Liver (tissue), 9 donors: ENCODE data around the gene PLCB2. TPM values are rescaled to one million over a fixed set of nuclear protein-coding genes. Genes with fewer than 3 reads are reported as not detected.

Experiments
- DNase-seq: peaks from one replicate; pipeline ENCODE4 v3.0.0-alpha.2; 2017; ENCODE audit warnings: low spot score
- H3K27ac ChIP-seq, 2 donors: one replicate each; pipeline ENCODE4 v1.7.0; 2013; ENCODE audit warnings: inconsistent platforms in 2 of 2, low read length in 2 of 2, control low read depth in 1 of 2, low read depth in 1 of 2, mild to moderate bottlenecking in 1 of 2
- H3K27me3 ChIP-seq, 4 donors: one replicate each; pipeline versions ENCODE4 v1.6.1 to v1.7.0; 2013; ENCODE audit warnings: low read length in 3 of 4, inconsistent platforms in 1 of 4, mild to moderate bottlenecking in 1 of 4, moderate library complexity in 1 of 4; ENCODE audit not compliant: control insufficient read depth in 4 of 4, insufficient read depth in 4 of 4
- H3K36me3 ChIP-seq, 4 donors: one replicate each; pipeline versions ENCODE4 v1.6.1 to v1.7.0; 2013; ENCODE audit warnings: low read length in 3 of 4, mild to moderate bottlenecking in 3 of 4, low read depth in 1 of 4, moderate library complexity in 1 of 4; ENCODE audit not compliant: control insufficient read depth in 4 of 4, insufficient read depth in 3 of 4
- H3K4me1 ChIP-seq, 4 donors: one replicate each; pipeline versions ENCODE4 v1.6.1 to v1.7.0; 2013; ENCODE audit warnings: low read length in 3 of 4, mild to moderate bottlenecking in 3 of 4, moderate library complexity in 1 of 4; ENCODE audit not compliant: control insufficient read depth in 4 of 4, insufficient read depth in 4 of 4
- H3K4me3 ChIP-seq, 3 donors: one replicate each; pipeline versions ENCODE4 v1.6.1 to v1.7.0; 2013; ENCODE audit warnings: low read length in 3 of 3, control low read depth in 1 of 3, low read depth in 1 of 3, mild to moderate bottlenecking in 1 of 3
- H3K9ac ChIP-seq, 2 donors: one replicate each; pipeline ENCODE4 v1.7.0; 2013; ENCODE audit warnings: low read length in 2 of 2, mild to moderate bottlenecking in 2 of 2, moderate library complexity in 2 of 2, control low read depth in 1 of 2, low read depth in 1 of 2
- H3K9me3 ChIP-seq, 4 donors: one replicate each; pipeline versions ENCODE4 v1.6.1 to v1.7.0; 2013; ENCODE audit warnings: low read length in 3 of 4; ENCODE audit not compliant: control insufficient read depth in 4 of 4
- EGR1 ChIP-seq, 2 donors: IDR thresholded peaks; 2 replicates each; pipeline ENCODE4 v1.6.1; 2016 to 2018; ENCODE audit warnings: antibody characterized with exemption in 2 of 2, low read depth in 2 of 2
- FOXA1 ChIP-seq: IDR thresholded peaks from 2 replicates; pipeline ENCODE4 v1.6.1; 2016; ENCODE audit warnings: antibody characterized with exemption
- HNF4A ChIP-seq, 2 donors: conservative IDR thresholded peaks; 2 replicates each; pipeline ENCODE4 v1.6.1; 2016; ENCODE audit warnings: antibody characterized with exemption in 2 of 2, mild to moderate bottlenecking in 2 of 2
- HNF4G ChIP-seq: IDR thresholded peaks from 2 replicates; pipeline ENCODE4 v1.6.1; 2016; ENCODE audit warnings: antibody characterized with exemption
- JUND ChIP-seq, 2 donors: IDR thresholded peaks; 2 replicates each; pipeline ENCODE4 v1.6.1; 2016; ENCODE audit warnings: antibody characterized with exemption in 2 of 2
- MAX ChIP-seq: IDR thresholded peaks from 2 replicates; pipeline ENCODE4 v1.6.1; 2016; ENCODE audit warnings: antibody characterized with exemption
- NR2F2 ChIP-seq: IDR thresholded peaks from 2 replicates; pipeline ENCODE4 v1.6.1; 2016; ENCODE audit warnings: antibody characterized with exemption
- RAD21 ChIP-seq, 2 donors: IDR thresholded peaks; 2 replicates each; pipeline ENCODE4 v1.6.1; 2016; ENCODE audit warnings: antibody characterized with exemption in 2 of 2, mild to moderate bottlenecking in 2 of 2
- RXRA ChIP-seq, 2 donors: IDR thresholded peaks; 2 replicates each; pipeline ENCODE4 v1.6.1; 2017 to 2018; ENCODE audit warnings: antibody characterized with exemption in 2 of 2, mild to moderate bottlenecking in 1 of 2
- WGBS: extraction: QIAGEN DNeasy Blood & Tissue Kit; methylation state at CpG from one replicate; pipeline ENCODE4 v1.1.7; 2013; 5-methylcytosine and 5-hydroxymethylcytosine counted together
- polyA plus RNA-seq, 2 donors: library from polyadenylated mRNA; stranded (reverse) in 1 of 2; unstranded in 1 of 2; fragments of 200-250 nt in 1 of 2; fragments of >200 nt in 1 of 2; fragmentation: Nextera tagmentation in 1 of 2; extraction: Ambion mirVana in 1 of 2; gene quantifications; one replicate each; pipeline versions ENCODE4 v1.2.1 to v1.2.3, GENCODE V29; 2013 to 2015
- total RNA-seq, 2 donors: library from RNA; depleted of rRNA; stranded (reverse); fragments of >200 nt; gene quantifications; one replicate each; pipeline ENCODE4 v1.2.3, GENCODE V29; 2014
- TF ChIP-seq, protein P1 (sequence below): fragments of 150-350 bp; IDR thresholded peaks from 2 replicates; pipeline ENCODE4 v1.5.1; 2017; ENCODE audit warnings: improper control_type of control experiment, low read depth, low read length; ENCODE audit not compliant: missing input control
- TF ChIP-seq, protein P2 (sequence below): IDR thresholded peaks from 2 replicates; pipeline ENCODE4 v1.6.1; 2016; ENCODE audit warnings: antibody characterized with exemption, mild to moderate bottlenecking
- TF ChIP-seq, protein P3 (sequence below): IDR thresholded peaks from 2 replicates; pipeline ENCODE4 v1.6.1; 2016; ENCODE audit warnings: antibody characterized with exemption
- donor health status: healthy.
- donor health status: healthy.
- donor health status: healthy.
- donor health status: healthy.
- donor health status: healthy.

PLCB2 gene
- total and polyA plus RNA-seq, 4 donors, result 2.1 to 13.3 (median 7.6) TPM

DNA sequence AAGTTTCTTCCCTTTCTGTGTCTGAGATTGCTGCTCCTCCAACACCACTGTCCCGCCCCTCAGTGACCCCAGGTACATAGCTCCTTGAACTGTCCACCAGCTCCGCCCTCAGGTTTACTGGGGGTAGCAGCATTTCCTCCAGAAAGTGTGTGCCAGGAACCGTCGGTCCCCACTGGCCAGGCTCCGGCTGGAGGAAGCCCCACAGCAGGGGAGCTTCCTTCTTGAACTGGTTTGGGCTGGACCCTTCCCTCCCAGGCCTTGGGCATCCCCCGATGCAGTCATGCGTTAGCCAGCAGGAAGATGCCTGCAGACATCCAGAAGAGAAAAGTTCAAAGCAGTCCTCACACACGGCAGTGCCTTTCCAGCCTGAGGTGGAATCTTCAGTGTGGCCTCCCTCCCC, 49.2 kb downstream of the PLCB2 start (continued):
- no peak for TF ChIP-seq HNF4G

DNA sequence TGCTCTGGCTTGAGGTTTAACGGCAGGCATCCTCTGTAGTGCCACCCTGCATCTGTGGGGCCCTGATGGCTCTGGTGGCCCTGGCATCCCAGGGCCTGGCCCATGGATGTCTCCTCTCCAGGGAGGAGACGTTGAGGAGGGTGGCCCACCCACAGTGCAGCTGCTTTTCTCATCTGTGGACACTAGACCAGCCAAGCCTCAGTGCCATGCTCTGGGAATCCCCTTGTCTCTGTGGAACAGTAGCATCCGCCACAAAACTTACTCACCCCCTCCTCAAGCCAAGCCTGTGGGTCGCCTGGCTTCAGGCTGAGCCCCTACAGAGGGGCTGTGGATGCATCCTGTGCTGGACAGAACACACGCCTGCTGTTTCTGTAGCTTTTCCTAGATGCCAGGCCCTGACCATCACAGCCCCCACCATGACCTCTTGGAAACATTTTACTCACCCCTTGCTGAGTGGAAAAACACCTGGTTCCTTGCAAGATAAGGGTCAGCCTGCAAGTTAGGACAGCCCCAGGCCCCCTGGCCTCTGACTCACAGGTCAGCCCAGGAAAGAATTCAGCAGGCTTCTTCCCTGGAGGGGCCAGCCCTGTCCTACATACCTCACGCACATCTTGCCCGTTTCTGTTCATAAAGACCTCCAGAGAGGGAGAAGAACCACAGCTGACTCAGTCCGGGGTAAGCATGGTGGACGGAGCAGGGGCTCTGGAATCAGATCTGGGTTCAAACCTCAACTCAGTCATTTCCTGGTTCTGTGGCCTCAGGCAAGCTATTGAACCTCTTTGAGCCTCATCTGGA, 49.9 kb downstream of the PLCB2 start:
- Histone ChIP-seq H3K36me3 (no peaks in the 10 kb centered on the region), H3K27ac (no peak overlapping the region)
- 78% methylated on average over 9 of the region's 9 CpGs for WGBS

GRCh38 chr15:40256638-40257235, 51.0 kb downstream of the PLCB2 start:
- 88% methylated on average over 17 of the region's 17 CpGs for WGBS
- Histone ChIP-seq H3K27ac (no peak overlapping the region), H3K9me3 (no peaks in the 10 kb centered on the region), H3K4me1 (peaks cover 9 to 13% (median 11%) of the 10 kb centered on the region in 4 donors), H3K27me3 (peaks cover 0 to 4% (median under 1%) of the 10 kb centered on the region in 4 donors), H3K36me3 (no peaks in the 10 kb centered on the region), H3K9ac (no peak overlapping the region), H3K4me3 (no peak overlapping the region)
- DNase-seq, result no peak
- TF ChIP-seq, protein P1, sequence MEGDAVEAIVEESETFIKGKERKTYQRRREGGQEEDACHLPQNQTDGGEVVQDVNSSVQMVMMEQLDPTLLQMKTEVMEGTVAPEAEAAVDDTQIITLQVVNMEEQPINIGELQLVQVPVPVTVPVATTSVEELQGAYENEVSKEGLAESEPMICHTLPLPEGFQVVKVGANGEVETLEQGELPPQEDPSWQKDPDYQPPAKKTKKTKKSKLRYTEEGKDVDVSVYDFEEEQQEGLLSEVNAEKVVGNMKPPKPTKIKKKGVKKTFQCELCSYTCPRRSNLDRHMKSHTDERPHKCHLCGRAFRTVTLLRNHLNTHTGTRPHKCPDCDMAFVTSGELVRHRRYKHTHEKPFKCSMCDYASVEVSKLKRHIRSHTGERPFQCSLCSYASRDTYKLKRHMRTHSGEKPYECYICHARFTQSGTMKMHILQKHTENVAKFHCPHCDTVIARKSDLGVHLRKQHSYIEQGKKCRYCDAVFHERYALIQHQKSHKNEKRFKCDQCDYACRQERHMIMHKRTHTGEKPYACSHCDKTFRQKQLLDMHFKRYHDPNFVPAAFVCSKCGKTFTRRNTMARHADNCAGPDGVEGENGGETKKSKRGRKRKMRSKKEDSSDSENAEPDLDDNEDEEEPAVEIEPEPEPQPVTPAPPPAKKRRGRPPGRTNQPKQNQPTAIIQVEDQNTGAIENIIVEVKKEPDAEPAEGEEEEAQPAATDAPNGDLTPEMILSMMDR, result no peak

More for the DNA sequence above, 49.9 kb downstream of the PLCB2 start:
- no peak for DNase-seq
- Histone ChIP-seq H3K4me3 (no peak overlapping the region), H3K9ac (no peak overlapping the region), H3K4me1 (peaks cover 5 to 7% (median 6%) of the 10 kb centered on the region in 4 donors), H3K27me3 (peaks cover 0 to 4% (median under 1%) of the 10 kb centered on the region in 4 donors), H3K9me3 (no peaks in the 10 kb centered on the region)
- TF ChIP-seq, protein P2, sequence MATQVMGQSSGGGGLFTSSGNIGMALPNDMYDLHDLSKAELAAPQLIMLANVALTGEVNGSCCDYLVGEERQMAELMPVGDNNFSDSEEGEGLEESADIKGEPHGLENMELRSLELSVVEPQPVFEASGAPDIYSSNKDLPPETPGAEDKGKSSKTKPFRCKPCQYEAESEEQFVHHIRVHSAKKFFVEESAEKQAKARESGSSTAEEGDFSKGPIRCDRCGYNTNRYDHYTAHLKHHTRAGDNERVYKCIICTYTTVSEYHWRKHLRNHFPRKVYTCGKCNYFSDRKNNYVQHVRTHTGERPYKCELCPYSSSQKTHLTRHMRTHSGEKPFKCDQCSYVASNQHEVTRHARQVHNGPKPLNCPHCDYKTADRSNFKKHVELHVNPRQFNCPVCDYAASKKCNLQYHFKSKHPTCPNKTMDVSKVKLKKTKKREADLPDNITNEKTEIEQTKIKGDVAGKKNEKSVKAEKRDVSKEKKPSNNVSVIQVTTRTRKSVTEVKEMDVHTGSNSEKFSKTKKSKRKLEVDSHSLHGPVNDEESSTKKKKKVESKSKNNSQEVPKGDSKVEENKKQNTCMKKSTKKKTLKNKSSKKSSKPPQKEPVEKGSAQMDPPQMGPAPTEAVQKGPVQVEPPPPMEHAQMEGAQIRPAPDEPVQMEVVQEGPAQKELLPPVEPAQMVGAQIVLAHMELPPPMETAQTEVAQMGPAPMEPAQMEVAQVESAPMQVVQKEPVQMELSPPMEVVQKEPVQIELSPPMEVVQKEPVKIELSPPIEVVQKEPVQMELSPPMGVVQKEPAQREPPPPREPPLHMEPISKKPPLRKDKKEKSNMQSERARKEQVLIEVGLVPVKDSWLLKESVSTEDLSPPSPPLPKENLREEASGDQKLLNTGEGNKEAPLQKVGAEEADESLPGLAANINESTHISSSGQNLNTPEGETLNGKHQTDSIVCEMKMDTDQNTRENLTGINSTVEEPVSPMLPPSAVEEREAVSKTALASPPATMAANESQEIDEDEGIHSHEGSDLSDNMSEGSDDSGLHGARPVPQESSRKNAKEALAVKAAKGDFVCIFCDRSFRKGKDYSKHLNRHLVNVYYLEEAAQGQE, result no peak
- no peak for TF ChIP-seq JUND (IDR thresholded peaks at IDR 0.05)
- TF ChIP-seq, protein P3, sequence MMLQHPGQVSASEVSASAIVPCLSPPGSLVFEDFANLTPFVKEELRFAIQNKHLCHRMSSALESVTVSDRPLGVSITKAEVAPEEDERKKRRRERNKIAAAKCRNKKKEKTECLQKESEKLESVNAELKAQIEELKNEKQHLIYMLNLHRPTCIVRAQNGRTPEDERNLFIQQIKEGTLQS, result no peak

DNA sequence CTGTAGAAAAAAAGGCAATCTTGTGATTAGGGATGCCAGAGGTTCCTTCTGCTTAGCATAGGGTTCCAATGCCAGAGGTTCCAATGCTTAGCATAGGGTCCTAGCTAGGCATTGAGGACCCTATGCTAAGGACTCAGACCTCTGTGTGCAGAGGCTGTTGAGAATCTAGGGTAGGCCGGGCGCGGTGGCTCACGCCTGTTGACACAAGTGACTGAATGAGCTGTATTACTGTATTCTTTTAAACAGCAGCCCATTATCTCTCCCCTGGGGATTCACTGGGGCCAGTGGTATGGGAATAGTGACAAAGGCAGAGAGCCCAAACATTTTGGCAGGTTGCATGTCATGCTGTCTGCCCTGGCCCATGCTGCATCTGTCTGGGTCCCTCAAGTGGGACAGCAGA, 52.7 kb downstream of the PLCB2 start:
- Histone ChIP-seq H3K4me1 (peaks cover 9 to 13% (median 11%) of the 10 kb centered on the region in 4 donors), H3K27me3 (peaks cover 0 to 4% (median under 1%) of the 10 kb centered on the region in 4 donors), H3K9me3 (no peaks in the 10 kb centered on the region), H3K4me3 (no peak overlapping the region), H3K27ac (no peak overlapping the region), H3K36me3 (no peaks in the 10 kb centered on the region), H3K9ac (no peak overlapping the region)
- 92% methylated on average over 4 of the region's 4 CpGs for WGBS
- no peak for DNase-seq
- TF ChIP-seq, protein P2, result no peak
- TF ChIP-seq EGR1 (IDR thresholded peaks at IDR 0.05; ENCODE audit: low read depth in 2 of 2) (no peak), RXRA (IDR thresholded peaks at IDR 0.05) (no peak), RAD21 (IDR thresholded peaks at IDR 0.05) (no peak), FOXA1 (no peak), NR2F2 (no peak), MAX (no peak), HNF4A (conservative IDR thresholded peaks at IDR 0.05) (no peak)
- TF ChIP-seq, protein P3, result no peak
